Stimulated activated CD4-positive, alpha-beta T cell treated with anti-CD3 and anti-CD28 coated beads, Interleukin-12 subunit alpha, Interleukin-12 subunit beta, amount 100 ng/mL, for 48 hours (primary cell): ENCODE data around the gene BBX.

Experiments used
- DNase-seq, 3 donors: peaks; one replicate each; pipeline ENCODE4 v3.0.0-alpha.2; 2020; ENCODE audit warnings: low read depth in 2 of 3, low spot score in 1 of 3

BBX gene

DNA sequence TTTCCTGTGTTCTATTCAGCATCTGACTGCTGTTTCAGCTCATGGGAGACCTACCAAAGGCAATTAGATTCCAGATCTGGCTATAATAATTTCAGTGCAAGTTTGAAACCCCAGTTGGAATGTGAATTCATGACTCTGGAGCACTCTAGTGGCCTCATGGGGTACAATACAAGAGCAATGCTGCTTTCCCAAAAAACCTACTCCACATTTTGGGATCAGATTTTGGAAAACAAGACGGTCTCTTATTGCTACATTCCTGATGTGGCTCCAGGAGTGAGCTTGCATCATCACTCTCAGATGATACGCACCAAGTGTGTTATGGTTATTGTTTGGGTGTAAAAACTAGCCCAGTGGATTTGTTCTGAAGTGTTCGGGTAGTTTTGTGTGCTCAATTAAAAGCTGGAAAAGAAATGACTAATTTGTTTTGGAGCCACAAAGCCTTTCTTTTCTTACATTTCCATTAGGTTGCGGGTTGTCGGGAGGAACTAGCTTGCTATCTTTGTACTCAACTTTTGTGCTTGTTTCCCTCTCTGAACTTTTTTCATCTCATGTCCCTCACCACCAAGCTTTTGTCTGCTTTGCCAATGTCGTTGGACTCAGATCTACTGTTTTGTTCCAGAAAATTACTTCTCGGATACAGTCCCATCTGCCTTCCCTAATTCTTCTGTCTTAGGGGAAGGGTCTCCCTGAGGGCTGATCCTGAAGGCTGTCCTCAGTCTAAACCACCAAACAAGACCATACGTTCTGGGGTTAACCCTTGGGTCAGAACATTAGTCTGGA lies 272.1 kb downstream of the BBX start:
- no peak for DNase-seq

DNA sequence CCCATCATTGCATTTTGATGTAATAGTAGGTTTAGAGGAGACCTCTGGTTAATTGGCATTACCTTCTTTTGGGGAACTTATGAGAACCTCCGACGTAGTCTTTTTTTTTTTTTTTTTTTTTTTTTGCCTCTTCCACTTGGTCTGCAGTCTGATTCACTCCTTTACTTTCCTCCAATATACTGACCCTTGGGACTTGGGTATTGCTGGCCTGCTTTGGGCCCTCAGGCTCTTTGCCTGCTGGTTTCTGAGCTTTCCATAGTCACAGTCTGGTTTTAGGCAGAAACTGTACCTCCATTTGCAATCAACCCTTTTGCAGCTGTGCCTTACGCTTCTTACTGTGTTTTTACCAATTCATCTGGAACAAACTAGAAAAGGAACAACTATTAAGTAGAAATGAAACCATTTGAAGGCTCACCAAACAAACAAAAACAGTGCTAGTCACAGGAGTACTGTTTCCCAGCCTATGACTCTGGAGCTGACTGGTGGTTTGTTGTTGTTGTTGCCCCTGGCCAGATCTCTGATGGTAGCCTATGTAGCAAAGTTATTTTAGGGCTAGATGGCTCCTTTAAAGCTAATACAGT lies 272.8 kb downstream of the BBX start:
- DNase-seq = no peak

DNA sequence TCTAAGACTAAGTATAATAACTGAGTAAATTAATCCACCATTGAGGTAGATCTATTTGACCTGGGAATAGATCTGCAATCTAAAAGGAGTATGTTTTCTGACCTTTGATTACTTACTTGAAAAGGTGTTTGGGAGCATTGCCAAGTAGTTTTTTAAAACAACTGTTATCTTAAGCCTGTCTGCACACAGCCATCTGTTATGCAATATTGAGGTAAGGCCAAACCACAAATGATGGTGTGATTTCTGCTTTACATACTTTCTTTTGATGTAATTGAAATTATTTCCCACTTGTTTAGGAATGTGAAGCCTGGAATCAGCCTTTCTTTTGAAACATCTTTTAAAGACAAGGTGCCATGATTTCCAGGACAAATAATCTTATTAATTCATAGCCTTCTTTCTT lies 274.0 kb downstream of the BBX start:
- DNase-seq = no peak

DNA sequence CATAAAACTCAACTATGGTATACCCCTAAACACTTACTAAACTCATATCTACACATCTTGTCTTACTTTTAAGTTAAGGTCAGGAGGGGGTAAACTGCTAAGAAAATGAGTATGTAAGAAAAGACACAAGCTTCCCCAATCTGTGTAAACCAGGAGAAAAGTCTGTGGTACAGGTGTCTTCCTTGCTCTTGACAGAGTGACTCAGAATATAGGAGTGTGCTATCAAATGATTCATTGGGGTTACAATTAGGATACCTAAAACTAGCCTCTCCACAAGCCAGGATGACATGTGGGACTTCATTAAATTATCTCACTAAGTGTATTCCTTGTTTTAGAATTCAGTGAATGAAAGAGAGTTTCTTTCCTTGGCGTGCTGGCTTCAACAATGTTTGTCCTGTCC lies 274.8 kb downstream of the BBX start:
- DNase-seq = no peak

DNA sequence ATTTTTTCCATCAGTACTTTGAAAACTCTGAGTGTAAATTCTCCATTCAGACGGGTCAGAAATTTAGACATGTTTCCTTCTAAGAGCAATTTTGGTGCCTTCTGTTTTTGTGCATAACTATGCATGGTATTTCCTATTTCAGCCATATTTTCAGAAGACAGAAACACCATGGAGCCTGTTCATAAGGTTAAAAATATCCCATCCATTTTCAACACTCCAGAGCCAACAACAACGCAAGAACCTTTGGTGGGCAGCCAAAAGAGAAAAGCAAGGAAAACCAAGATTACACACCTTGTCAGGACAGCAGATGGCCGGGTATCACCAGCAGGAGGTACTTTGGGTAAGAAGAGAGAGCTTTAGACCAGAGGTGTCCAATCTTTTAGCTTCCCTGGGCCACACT lies 275.6 kb downstream of the BBX start:
- no peak for DNase-seq

DNA sequence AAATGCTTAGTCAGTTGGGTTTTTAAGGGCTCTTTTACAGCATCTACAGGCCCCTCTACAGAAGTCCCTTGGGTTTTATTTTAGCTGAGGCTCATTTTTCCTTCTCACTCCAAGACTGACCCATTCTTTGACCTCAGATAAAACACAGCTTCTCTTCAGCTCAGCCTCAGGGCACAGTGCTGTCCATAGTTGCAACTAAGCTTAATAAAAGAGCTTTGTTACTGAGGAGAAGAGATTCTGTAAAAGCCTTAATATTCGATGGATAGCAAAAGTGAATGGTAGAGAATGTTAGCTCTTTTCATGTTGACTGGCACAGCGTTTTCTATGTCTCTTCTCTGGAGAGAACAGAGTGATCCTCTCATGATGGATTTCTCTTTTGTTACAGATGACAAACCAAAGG lies 277.9 kb downstream of the BBX start:
- DNase-seq = no peak

DNA sequence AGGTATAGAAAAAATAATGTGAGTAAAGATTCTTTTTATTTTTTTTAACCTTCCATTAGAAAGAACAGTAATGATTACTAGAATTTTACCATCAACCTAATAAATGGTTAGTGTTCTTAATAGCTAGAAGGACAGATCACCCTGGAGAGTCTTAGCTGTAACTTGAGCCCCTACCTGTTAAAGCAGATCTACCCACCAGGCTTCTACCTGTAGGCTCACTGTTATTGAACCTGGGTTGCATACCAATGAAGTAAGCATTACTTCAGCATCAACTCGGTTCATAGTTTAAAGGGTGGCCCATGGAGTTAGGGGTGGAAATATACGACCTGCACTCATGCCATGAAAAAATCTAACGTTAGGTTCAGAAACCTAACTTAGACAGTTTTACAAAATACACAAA lies 280.4 kb downstream of the BBX start:
- no peak for DNase-seq

DNA sequence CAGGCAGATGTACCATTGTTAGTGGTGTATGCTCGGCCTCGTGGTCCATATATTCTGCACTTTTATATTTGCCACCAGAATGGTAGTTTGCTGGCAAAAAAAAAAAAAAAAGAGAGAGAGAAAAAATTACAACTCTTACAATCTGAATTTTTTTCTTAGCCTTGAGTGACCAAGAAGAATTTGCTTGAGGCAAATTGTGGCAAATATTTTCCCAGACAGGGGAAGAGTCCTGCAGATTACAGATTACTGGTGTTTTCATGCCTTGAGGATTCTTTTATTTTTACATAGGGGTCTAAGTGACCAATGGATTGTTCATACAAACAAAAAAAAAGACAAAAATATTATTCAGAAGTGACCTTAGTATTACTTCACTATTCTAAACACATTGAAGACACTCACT lies 283.3 kb downstream of the BBX start:
- no peak for DNase-seq

DNA sequence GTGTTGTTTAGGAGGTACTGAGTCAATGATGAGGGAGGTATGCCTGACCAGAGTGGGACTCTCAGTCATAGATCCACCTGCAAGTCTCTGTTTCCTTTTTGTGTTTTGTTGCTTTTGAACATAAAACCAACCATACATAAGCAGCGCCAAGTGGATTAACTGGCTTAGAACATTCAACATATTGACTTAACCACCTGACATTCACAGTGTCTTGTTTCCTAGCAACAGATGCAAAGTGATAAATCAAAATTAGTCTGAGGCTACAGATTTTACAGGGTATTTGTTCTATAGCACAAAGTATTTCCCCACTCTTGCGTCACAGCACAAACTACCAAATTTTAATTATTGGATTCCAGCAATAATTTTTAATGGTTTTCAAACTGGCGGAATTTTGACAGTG lies 283.8 kb downstream of the BBX start:
- no peak for DNase-seq

DNA sequence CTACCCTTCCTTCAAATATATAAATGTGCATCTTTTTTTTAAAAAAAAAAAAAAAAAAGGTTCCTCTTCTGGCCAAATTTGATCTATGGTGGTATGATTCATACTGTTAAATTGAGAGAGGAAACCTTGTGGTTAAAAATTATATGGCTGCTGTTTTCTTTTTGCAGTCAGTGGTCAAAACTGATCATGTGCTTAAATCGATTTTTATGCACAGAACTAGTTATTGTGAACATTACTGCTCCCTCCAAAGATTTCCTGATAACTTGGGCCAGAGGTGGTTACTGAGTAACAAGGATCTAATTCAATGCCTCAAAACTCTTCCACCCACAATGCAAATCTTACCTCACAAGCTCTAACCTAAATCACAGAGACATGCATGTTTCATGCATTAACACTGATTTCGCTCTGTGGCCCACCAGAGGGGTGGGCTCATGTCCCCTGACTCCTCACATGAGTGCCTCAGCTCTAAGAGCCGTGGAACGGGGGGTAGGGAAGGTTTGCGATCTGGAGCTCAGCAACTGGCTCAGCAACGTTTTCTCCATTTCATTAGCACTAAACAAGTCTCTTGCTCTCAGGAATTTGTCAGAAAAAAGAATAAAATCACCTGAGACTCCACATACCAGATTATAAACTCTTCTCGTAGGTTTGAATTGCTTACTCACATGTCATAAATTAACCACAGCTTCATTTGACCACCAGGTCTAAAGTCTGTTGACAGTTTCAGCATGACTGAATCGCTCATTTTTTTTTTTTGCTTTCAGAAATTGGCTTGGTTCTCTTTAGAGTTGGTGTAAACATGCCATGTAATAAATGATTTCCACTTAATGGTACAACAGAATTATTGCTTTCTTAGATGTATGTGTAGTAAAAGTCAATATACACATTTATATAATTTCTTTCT lies 287.7 kb downstream of the BBX start:
- DNase-seq = no peak

DNA sequence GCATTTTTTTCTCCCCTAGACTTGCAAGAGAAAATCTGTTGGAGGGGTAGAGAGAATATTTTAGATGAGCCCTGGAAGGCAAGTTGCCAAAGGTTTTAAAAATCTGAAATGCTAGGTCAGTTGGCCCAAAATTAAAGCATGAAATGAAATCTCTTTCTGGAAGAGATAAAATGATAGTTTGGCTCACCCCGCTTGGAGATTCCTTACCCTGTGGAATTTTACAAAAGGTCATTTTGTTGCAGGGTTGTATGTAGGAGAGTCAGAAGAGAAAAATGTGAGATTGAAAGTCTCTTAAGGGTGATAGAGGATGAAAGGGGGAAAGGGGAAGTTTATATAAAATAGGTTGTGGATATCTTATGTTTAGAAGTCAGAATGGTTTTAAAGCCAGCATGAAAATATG lies 290.3 kb downstream of the BBX start:
- DNase-seq = no peak

DNA sequence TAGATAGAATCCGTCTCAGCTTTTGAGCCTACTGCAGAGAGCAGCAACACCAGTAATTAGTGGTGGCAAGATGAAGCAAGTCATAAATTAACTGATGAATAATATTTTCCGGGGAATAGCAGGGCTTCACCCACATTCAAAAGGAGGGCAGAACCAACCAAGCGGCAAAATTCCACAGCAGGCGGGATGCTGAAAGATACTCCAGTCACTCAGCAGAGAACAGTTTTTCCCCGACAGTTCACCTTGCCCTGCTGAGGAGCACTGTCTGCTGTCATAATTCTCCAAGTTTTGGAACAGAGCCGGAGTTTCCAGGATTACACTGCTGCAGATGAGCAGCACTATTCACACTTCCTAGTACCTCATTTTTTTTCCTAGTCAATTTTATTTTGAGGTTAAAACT lies 293.3 kb downstream of the BBX start:
- no peak for DNase-seq

DNA sequence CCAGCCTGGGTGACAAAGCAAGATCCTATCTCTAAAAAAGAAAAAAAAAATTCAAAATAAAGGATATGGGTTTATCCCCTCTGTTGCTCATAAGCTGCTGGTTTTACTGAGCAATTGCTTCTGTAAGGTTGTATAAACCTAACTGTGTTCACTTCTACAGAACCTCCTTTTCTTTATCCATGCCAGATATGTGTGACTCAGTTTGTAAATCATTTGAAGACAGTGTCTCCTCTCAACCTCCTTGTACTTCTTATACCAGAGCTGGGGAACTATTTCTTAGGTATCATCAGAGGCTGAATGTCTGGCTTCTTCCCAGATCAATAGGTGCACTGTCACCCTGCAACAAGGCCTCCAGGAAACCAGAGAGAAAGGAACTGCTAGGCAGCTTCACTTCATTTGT lies 294.3 kb downstream of the BBX start:
- DNase-seq = no peak

DNA sequence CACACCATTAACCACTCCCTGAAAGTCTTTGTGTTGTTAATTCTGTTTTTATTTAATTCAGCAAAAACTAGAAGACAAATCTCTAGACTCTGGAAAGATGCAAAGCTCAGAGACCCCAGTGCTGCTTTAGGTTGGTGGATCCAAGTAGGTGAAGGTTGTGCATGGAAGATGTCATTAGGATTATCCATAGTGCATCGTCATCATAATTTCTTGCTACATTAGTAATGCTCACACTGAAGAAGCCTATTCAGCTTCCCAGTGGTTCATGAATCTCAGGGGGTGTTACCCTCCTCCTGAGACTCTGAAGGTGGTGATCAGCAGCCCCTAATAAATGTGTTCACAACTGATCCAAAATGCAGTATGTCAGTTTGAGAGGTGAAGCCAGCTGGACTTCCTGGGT lies 295.3 kb downstream of the BBX start:
- no peak for DNase-seq

DNA sequence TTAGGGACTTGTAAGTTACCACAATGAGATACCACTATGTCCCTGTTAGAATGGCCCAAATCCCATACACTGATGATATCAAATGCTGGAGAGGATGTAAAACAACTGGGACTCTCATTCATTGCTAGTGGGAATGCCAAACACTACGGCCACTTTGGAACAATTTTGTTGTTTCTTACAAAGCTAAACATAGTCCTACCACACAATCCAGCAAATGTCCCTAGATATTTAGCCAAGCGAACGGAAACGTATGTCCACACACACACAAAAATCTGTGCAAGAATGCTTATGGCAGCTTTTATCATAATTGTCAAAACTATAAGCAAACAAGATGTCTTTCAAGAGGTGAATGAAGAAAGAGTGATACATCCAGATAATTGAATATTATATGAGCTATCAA lies 296.9 kb downstream of the BBX start:
- no peak for DNase-seq

DNA sequence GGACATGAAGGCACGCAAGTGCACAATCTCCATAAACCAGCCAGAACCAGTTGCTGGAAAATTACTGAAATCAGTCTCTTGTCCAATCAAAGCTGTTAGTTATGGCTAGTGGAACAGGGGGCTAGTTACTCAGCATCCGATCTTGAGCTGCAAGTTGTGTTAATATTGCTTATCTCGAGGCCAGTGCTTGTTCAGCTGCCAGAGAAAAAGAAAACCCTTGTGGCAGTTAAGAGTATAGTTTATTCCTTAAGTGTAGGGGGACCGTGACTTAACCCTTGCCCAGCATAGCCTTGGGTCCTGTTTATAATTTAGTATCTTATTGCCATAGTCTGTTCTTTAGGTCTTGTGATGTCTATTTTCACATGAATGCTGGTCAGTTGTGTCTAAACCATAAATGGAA lies 299.5 kb downstream of the BBX start:
- no peak for DNase-seq

DNA sequence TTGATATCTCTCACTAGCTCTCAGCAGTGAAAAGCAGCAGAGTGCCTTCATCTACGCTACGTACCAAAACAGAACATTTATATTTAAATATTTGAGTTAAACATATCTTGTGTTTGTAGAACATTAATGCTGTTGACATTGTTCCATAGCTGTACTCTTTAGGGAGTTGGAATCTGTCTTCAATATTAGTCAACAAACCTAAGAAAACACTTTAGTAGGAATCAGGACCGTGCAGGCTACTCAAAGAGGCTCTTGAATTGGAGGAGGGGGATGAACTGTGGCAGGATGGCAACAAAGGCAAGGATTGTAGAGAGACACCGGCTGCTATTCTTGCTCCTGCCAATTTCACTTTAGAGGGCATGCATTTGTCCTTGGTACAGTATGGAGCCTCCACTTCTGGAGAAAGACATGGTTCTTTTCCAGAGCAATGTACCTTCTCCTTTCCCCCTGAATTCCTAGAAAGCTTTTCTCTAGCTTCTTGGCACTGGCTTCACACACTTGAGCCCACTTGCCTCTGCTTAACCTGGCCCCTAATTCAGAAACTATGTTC lies 302.1 kb downstream of the BBX start:
- no peak for DNase-seq

DNA sequence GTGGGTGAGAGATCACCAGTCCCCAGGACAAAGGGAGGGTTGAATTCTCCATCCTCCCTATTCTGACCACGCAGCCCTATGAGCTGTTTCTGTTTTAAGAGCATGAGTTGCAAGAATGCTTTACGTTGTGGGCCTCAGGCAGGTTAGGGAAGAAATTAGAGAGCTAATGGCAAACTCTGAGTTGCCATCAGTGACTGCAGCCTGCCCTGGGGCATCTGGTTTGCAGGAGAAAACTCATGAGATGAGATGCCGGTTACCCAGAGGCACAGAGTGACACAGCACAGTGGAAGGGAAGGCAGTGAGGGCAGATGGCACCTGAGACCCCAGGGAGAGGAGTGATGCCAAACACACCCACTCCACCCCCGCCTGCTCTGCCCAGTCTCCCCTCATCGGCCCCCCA lies 302.8 kb downstream of the BBX start:
- no peak for DNase-seq

DNA sequence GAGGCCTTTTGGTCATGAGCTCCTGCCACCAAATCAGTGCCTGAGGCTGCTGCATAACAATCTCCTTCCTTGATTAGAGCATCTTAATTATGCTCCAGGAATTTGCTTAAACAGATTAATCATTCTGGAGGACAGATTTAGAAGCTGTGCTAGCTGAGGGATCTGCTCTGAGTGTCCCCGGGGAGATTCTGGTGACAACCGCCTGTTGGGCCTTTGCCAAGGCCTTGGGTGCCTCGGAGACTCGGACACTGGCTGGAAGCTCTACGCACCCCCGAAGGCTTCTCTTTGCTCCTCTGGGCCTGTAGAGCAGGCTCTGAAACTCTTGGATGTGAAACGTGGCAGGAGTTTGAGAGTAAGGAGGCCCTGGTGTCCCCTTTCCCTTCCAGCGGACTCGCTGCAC lies 304.0 kb downstream of the BBX start:
- no peak for DNase-seq

DNA sequence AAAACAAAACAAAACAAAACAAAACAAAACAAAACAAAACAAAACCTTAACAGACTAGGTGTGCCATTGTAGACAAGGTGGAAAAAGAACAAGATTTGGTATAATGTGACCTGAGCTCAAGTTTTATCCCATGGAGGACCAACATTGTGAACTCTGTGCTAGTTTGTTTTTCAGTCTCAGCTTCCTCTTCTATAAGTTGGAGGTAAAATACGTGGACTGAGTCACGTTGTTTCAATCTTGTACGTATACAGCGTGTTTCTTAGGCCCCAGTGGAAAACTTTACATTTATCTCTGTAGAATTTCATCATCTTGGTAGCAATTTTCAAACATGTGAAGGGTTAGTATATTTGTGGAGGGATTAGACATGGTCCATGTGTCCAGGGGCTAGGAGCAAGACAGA lies 306.4 kb downstream of the BBX start:
- DNase-seq = no peak

DNA sequence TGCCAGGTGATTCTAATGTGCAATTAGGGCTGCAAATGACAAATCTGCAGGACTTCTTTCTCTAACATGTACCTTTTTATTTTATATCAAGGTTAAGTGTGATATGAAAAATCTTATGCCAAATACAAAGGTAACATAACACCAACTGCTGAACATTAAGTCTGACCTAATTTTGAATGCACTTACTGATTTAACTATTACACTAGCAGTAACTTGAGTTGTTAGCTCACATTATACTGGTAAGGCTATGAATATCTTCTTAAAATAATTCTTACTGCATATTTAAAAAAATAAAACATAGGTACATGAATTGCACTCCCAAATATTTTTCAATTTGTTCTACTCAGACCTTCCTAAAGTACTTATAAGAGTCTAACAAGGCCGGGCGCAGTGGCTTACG lies 308.8 kb downstream of the BBX start:
- DNase-seq = no peak

DNA sequence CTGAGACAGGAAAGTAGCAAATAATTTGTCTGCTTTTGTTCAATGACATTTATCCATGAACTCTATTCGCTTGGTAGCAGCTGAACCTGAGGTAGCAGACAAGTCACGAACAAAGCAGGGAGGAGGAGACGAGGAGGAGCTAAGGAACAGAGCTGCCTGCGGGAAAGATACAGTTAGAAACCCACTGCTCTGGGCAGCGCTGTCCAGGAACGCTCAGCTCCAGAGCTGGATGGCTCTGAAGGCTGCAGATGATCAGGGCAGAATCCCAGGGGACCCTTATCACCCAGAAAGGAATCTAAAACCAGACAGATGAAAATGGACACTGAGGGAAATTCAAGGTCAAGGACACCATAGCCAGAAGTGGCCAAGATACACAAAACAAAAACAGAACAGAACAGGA lies 310.3 kb downstream of the BBX start:
- no peak for DNase-seq
